Measurements from ENCODE around the gene WDR1.

The WDR1 gene

DNA sequence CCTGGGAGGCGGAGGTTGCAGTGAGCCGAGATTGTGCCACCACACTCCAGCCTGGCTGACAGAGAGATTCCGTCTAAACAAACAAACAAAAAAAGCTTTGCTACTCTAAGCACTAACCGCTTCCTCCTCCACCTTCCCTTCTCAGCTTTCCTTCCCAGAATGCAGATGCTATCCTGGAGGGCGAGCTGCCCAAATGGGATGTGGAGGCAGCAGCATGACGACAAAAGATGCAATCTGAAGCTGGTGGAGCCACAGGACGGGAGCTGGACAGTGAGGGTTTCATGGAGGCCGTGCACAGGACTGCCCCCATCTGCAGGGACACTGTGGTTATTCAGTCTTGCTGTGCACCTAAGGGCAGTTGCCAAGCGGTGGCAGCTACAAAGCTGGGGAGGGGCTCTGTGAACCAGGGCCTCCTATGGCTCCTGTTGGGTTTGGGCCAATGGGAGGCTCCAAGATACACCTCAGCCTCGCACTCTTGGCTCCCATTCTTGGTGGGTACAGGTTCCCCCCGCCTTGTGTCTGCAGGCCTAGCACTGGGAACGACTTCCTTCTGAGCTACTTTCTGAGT is 47.4 kb downstream of the WDR1 start:
- Mint-ChIP-seq H3K27me3 (no peaks in the 10 kb centered on the region), H3K9me3 (no peaks in the 10 kb centered on the region), H3K36me3 (ENCODE audit: low read depth) (peaks cover 94% of the 10 kb centered on the region), H3K4me1 (ENCODE audit: low read depth) (peaks cover 8% of the 10 kb centered on the region), H3K4me3 (no peak overlapping the region), H3K27ac (no peak overlapping the region)
- DNase-seq: no peak

DNA sequence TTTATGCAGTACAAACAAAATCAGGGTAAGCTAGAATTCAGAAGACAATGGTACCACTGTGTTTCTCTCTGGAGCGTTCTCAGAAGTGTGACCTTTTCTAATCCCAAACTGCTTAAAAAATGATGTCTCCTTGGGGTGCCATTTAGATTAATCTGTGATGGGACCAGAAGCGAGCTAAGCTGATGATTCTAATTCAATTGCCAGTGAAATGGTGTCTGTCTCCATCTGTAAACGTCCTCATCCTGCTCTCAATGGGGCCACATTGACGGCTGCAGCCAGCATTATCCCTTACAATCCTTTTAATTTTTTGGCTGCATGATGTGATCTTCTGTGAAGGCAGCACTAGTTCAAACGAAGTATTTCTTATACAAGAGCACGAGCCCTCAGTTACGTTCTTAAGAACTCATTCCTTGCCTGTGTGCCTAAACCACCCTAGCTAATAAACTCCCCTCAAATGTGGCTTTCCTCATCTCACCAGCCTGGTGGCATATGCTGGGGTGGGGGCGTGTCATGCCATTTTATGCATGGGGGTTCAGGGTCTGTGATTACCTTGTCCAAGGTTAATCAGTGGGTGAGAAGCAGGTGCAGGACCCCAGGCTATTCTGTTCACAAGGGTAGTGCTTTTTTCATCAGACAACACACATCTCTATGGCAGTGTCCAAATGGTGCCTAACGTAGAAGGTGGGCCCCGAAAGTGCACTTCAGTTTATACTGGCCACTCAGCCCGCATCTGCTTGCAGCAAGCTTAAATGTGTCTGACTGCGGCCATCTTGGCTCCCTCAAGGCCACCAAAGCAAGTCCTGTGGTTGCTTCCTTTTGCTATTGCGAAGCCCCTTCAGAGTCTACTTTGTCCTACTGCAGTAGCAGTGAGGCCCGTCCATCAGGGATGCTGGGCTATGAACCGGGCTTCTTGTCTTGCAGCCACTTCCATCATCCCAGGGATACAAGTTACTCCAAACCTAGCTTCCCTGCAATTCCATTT is 49.6 kb downstream of the WDR1 start:
- peak overlapping the region; percentile 45 for H3K27ac Mint-ChIP-seq

DNA sequence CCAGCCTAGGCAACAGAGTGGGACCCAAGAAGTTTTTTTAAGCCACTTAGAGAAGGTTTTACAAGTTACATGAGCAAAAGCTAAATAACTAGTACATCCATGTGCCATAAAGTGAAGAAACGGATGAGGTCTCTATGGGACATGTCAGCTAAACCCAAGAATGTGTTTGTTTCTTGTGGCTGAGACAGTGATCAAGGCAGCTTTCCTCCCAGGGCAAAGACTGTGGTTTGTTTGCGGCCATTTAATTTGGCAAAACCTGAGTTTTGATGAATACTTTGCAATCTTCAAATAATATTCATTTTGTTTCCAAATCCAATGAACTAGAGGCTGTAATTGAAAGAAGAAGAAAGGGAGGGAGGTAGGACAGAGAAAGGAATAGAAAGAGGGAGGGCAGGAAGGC is 50.4 kb downstream of the WDR1 start:
- Mint-ChIP-seq H3K4me3 (no peak overlapping the region), H3K27ac (peak overlapping the region; percentile 45), H3K9me3 (no peaks in the 10 kb centered on the region), H3K36me3 (ENCODE audit: low read depth) (peaks cover 89% of the 10 kb centered on the region), H3K27me3 (no peaks in the 10 kb centered on the region), H3K4me1 (ENCODE audit: low read depth) (no peaks in the 10 kb centered on the region)
- DNase-seq: no peak

More for the DNA sequence above, 49.6 kb downstream of the WDR1 start:
- Mint-ChIP-seq H3K36me3 (ENCODE audit: low read depth) (peaks cover 89% of the 10 kb centered on the region), H3K4me1 (ENCODE audit: low read depth) (no peaks in the 10 kb centered on the region), H3K27me3 (no peaks in the 10 kb centered on the region), H3K9me3 (no peaks in the 10 kb centered on the region), H3K4me3 (no peak overlapping the region)
- no peak for DNase-seq

DNA sequence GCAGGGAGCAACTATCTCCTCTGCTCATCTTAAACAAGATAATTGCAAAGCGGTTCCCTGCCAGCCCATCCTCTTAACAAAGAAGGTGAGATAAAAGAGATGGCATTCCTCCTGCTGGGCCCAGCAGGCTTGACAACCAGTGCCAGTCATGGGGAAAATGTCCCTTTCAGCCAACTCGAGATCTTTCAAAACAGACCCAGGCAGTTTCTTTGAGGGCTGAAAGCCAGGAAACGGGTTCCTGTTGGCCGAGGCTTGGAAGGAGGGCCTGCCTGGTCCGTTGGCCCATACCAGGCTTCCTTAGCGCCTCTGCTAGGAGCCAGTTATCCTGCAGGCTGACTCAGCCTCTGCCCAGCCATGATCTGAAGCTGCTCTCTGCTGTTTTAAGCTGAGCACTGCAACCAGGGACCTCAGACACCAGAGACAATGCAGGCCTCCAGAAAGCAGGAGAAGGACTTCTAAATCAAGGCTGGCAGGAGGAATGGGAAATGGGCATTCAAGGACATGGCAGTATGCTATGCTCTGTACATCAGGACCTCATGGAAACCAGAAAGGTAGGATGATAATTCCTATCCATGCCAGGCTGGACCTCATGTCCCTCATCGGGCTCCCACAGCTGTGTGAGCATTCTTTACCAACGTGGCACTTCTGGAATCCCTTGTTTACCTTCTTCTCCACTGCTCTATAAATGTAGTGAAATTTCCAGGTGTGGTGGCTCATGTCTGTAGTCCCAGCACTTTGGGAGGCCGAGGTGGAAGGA is 52.9 kb downstream of the WDR1 start:
- H3K27me3 Mint-ChIP-seq: no peaks in the 10 kb centered on the region
- H3K4me1 Mint-ChIP-seq (ENCODE audit: low read depth): no peaks in the 10 kb centered on the region
- no peak overlapping the region for H3K27ac Mint-ChIP-seq
- H3K36me3 Mint-ChIP-seq (ENCODE audit: low read depth): peaks cover 83% of the 10 kb centered on the region
- no peak overlapping the region for H3K4me3 Mint-ChIP-seq
- no peak for DNase-seq
- no peaks in the 10 kb centered on the region for H3K9me3 Mint-ChIP-seq

DNA sequence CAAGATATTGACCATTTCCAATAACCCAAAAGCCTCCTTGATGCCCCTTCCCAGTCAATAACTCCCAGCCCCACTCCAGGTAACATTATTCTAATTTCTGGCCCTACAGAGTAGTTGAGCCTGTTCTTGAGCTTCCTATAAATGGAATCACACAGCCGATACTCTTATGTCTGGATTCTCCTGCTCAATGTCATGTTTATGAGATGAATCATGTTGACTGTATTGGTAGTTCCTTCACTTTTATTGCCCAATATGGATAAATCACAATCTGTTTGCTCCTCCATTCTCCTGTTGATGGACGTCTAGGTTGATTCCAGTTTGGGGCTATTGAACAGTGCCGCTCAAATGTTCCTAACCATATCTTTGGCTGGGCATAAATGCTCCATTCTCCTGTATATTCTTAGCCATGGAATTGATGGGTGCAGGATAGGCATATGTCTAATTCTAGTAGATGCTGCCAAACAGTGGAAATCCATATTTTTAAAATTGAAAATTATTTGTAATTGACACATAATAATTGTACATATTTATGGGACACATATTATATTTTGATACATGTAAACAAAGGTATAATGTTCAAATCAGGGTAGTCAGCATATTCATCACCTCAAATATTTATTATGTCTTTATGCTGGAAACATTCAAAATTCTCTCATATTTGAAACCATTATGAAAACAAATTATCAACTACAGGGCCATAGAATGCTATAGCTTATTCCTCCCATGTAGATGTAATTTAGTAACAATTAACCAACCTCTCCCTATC is 54.8 kb downstream of the WDR1 start:
- DNase-seq: no peak
- no peak overlapping the region for H3K27ac Mint-ChIP-seq
- peaks cover 79% of the 10 kb centered on the region for H3K36me3 Mint-ChIP-seq (ENCODE audit: low read depth)
- no peaks in the 10 kb centered on the region for H3K4me1 Mint-ChIP-seq (ENCODE audit: low read depth)
- no peaks in the 10 kb centered on the region for H3K9me3 Mint-ChIP-seq
- H3K27me3 Mint-ChIP-seq: no peaks in the 10 kb centered on the region
- no peak overlapping the region for H3K4me3 Mint-ChIP-seq

DNA sequence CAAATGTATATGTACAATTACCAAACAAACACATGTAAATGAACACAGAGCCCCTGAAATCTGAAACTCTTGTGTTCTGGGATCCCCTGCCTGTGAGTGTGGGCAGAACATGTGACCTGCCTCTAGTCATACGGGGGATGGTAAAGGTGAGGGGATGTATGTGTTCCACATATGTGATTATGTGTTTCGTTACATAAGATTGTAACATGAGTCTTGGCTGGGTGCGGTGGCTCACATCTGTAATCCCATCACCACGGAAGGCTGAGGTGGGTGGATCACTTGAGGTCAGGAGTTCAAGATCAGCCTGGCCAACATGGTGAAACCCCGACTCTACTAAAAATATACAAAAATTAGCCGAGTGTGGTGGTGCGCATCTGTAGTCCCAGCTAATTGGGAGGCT is 58.2 kb downstream of the WDR1 start:
- H3K9me3 Mint-ChIP-seq: no peaks in the 10 kb centered on the region

DNA sequence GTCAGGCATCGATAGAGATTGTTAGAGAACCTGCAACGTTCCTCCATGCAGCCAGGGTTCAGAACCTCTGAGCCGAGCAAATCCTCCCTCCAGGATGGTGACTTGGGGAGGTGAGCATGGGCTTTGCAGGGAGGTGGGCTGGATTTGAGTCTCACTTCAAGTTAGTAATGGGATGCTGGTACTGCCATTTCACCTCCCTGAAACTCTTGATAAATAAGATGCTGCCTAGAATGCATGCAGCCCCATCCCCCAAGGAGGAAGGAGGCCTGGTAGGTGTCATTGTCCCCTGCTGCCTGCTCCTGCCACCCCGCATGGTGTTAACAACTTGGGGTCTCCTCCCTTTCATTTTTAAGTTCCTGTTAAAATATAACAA is 59.6 kb downstream of the WDR1 start:
- Mint-ChIP-seq H3K4me3 (no peak overlapping the region), H3K4me1 (ENCODE audit: low read depth) (no peaks in the 10 kb centered on the region), H3K36me3 (ENCODE audit: low read depth) (peaks cover 48% of the 10 kb centered on the region), H3K27me3 (no peaks in the 10 kb centered on the region), H3K27ac (no peak overlapping the region), H3K9me3 (no peaks in the 10 kb centered on the region)
- DNase-seq: no peak

More for the DNA sequence above, 58.2 kb downstream of the WDR1 start:
- no peak overlapping the region for H3K4me3 Mint-ChIP-seq
- peaks cover 59% of the 10 kb centered on the region for H3K36me3 Mint-ChIP-seq (ENCODE audit: low read depth)
- no peak for DNase-seq
- no peaks in the 10 kb centered on the region for H3K4me1 Mint-ChIP-seq (ENCODE audit: low read depth)
- no peaks in the 10 kb centered on the region for H3K27me3 Mint-ChIP-seq
- H3K27ac Mint-ChIP-seq: no peak overlapping the region

DNA sequence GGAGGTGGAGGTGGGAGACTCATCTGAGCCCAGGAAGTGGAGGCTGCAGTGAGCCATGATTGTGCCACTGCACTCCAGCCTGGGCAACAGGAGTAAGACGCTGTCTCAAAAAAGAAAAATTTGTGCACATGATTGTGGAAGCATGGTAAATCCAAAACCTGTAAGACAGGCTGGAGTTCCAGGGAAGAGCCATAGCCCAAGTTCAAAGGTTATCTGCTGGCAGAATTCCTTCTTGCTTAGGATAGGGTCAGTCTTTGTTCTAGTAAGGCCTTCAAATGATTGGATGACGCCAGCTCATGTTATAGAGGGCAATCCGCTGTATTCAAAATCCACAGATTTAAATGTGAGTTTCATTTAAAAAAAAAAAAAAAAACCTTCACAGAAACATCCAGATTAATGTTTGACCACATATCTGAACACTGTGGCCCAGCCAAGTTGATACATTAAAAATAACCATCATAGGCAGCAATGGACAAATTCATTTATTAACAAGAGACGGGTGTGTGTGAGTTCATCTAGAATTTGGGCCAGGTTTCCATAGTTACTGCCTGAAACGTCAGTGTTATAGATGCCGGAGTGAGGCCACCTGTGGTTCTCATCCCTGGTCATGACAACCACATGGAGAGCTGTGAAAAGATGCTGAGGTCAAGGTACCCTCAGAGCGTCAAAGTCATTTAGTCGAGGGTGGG is 60.1 kb downstream of the WDR1 start:
- Mint-ChIP-seq H3K4me3 (no peak overlapping the region), H3K9me3 (no peaks in the 10 kb centered on the region), H3K4me1 (ENCODE audit: low read depth) (no peaks in the 10 kb centered on the region), H3K27ac (no peak overlapping the region), H3K27me3 (no peaks in the 10 kb centered on the region), H3K36me3 (ENCODE audit: low read depth) (peaks cover 43% of the 10 kb centered on the region)
- DNase-seq: no peak

DNA sequence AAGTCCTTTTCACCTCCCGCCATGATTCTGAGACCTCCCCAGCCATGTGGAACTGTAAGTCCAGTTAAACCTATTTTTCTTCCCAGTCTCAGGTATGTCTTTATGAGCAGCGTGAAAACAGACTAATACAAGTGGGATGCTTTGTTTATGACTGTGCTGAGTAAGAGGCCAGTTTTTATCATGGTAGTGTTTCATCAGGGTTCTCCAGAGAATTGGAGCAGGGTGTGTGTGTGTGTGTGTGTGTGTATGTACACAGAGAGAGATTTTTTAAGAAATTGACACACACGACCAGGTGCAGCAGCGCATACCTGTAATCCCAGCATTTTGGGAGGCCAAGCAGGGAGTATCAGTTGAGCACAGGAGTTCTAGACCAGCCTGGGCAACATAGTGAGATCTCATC is 60.7 kb downstream of the WDR1 start:
- Mint-ChIP-seq H3K9me3 (no peaks in the 10 kb centered on the region), H3K4me3 (no peak overlapping the region), H3K4me1 (ENCODE audit: low read depth) (no peaks in the 10 kb centered on the region), H3K36me3 (ENCODE audit: low read depth) (peaks cover 39% of the 10 kb centered on the region), H3K27ac (no peak overlapping the region), H3K27me3 (no peaks in the 10 kb centered on the region)
- DNase-seq: no peak

DNA sequence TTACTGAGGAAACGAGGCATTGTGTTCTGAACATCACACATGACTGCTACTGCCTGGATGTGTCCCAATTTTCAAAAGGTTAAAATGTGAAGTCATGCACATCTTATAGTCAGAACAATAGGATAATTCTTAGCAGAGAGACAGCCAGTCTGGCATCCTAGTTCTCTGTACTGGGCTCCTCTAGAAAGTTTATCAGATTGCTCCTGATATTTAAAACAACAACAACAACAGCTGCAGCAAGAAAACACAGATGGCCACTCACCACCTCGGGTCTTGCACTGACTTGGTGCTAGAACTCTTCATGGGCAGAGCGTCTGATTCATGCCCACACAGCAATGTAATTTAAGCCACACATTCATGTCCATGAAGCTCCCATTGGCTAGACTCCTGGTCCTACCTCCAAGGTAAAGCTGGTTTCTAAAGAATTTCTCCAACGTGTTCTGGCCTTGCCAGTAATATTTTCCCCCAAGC is 62.0 kb downstream of the WDR1 start:
- Mint-ChIP-seq H3K9me3 (no peaks in the 10 kb centered on the region), H3K4me3 (no peak overlapping the region), H3K36me3 (ENCODE audit: low read depth) (peaks cover 32% of the 10 kb centered on the region), H3K27ac (no peak overlapping the region), H3K4me1 (ENCODE audit: low read depth) (no peaks in the 10 kb centered on the region), H3K27me3 (no peaks in the 10 kb centered on the region)
- no peak for DNase-seq

DNA sequence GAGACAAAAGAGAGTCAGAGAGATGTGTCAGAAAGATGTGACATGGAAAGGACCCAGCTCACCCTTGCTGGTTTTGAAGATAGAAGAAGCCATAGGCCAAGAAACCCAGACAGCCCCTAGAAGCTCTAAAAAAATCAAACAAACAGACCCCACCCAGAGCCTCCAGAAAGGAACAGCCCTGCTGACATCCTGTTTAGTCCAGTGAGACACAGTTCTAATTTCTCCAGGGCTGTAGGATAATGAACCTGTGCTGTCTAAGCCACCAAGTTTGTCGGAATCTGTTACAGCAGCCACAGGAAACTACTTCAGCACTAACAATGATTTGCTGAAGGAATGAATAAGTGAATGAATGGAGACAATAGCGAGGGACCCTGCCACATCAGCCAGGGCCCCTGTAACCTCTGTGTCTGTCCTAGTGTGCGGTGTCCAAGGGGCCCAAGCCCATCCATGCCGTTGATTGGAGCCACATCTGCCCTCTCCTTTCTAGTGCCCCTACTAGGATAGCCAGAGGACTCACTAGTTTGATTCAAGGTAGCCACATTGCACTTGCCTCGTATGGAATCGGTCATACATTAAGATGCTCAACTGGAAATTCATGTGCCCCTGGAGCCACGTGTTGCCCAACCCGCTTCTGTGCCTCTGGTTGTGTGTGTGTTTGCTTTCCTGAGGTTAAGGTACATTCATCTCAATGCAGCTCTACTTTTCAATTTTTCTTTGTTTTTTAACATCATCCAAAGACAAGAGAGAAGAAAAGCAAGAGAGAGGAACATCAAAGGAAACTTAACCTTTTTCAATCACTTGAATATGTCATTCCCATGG is 62.8 kb downstream of the WDR1 start:
- Mint-ChIP-seq H3K9me3 (no peaks in the 10 kb centered on the region), H3K4me3 (no peak overlapping the region), H3K36me3 (ENCODE audit: low read depth) (peaks cover 27% of the 10 kb centered on the region), H3K27me3 (no peaks in the 10 kb centered on the region), H3K4me1 (ENCODE audit: low read depth) (no peaks in the 10 kb centered on the region), H3K27ac (no peak overlapping the region)
- no peak for DNase-seq

DNA sequence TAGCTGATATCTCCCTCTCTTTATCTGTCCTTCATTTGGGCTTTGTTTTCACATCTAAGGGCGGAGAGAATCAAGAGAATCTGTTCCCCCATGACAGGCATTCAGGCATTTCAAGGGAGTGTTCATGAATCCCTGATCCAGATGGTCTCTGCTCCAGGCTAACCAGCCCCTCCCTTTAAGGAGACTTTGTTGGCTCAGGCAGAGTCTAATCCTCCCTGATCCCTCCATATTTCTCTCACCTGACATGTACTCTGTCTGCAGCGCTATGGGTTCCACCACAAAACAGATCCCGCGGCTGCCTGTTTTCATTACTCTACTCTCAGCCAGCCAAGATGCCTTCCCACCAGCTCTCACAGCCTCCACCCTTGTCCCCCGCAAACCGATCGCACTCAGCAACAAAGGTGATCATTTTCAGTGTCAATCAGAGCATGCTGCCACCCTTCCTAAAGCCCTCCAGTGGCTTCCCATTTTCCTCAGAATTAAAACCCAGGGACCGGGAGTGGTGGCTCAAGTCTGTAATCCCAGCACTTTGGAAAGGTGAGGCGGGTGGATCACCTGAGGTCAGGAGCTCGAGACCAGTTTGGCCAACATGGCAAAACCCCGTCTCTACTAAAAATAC is 65.0 kb downstream of the WDR1 start:
- no peaks in the 10 kb centered on the region for H3K27me3 Mint-ChIP-seq
- H3K27ac Mint-ChIP-seq: no peak overlapping the region
- DNase-seq: no peak
- no peak overlapping the region for H3K4me3 Mint-ChIP-seq
- no peaks in the 10 kb centered on the region for H3K9me3 Mint-ChIP-seq
- peaks cover 5% of the 10 kb centered on the region for H3K4me1 Mint-ChIP-seq (ENCODE audit: low read depth)
- peaks cover 11% of the 10 kb centered on the region for H3K36me3 Mint-ChIP-seq (ENCODE audit: low read depth)

DNA sequence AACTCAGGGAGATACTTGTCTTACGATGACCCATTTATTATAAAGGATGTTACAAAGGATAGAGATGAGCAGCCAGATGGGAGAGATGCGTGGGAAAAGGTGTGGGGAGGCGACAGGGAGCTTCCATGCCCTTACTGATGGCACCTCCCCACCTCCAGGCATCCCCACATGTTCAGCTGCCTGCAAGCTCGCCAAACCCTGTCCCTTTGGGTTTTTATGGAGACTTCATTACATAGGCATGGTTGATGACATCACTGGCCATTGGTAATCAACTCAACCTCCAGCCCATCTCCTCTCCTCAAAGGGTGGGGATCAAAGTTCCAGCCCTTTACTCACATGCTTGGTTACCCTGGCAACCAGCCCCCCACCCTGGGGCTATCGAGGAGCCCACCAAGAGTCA is 65.9 kb downstream of the WDR1 start:
- no peaks in the 10 kb centered on the region for H3K9me3 Mint-ChIP-seq

More for the DNA sequence above, 65.9 kb downstream of the WDR1 start:
- Mint-ChIP-seq H3K27ac (no peak overlapping the region), H3K36me3 (ENCODE audit: low read depth) (peaks cover 2% of the 10 kb centered on the region), H3K27me3 (no peaks in the 10 kb centered on the region), H3K4me3 (no peak overlapping the region), H3K4me1 (ENCODE audit: low read depth) (peaks cover 5% of the 10 kb centered on the region)
- no peak for DNase-seq
